GM20000 (cell line): Measurements from ENCODE around the gene DNAH11.

Source experiments
- DNase-seq: peaks from one replicate; pipeline ENCODE4 v3.0.0; 2012; ENCODE audit warnings: low spot score
- TF ChIP-seq, protein P1 (sequence below): IDR thresholded peaks from 2 replicates; pipeline ENCODE4 v1.5.1; 2012; ENCODE audit warnings: mild to moderate bottlenecking, control low read depth; ENCODE audit errors: extremely low read depth, missing control alignments

The DNAH11 gene

DNA sequence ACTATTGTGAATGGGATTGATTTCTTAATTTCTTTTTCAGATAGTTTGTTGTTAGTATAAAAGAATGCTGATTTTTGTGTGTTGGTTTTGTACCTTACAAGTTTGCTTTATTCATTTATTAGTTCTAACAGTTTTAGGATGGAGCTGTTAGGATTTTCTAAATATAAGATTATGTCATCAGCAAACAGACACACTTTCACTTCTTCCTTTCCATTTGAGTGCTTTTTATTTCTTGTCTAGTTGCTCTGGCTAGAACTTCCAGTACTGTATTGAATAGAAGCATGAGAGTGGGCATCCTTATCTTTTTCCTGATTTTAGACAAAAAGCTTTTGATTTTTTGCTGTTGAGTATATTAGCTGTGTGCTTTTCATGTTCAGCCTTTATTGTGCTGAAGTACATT is 81.5 kb downstream of the DNAH11 start:
- TF ChIP-seq, protein P1, sequence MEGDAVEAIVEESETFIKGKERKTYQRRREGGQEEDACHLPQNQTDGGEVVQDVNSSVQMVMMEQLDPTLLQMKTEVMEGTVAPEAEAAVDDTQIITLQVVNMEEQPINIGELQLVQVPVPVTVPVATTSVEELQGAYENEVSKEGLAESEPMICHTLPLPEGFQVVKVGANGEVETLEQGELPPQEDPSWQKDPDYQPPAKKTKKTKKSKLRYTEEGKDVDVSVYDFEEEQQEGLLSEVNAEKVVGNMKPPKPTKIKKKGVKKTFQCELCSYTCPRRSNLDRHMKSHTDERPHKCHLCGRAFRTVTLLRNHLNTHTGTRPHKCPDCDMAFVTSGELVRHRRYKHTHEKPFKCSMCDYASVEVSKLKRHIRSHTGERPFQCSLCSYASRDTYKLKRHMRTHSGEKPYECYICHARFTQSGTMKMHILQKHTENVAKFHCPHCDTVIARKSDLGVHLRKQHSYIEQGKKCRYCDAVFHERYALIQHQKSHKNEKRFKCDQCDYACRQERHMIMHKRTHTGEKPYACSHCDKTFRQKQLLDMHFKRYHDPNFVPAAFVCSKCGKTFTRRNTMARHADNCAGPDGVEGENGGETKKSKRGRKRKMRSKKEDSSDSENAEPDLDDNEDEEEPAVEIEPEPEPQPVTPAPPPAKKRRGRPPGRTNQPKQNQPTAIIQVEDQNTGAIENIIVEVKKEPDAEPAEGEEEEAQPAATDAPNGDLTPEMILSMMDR, result no peak
- DNase-seq, result no peak

DNA sequence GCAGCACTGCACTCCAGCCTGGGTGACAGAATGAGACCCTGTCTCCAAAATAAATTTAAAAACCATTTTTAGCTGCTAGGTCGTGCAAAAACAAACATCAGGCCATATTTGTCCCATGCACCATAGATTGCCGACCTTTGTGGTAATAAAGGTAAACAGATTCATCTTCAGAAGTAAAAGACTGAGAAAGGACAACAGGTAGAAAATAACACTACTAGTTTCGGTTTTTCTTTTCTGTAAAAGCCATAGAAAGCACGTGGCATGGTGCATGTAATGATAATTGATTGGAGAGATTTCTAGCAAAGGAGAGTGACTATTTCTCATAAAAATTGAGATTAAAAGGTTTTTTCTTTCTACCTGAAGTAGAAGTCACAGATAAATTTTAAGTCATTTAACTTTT is 93.9 kb downstream of the DNAH11 start:
- no peak for DNase-seq
- TF ChIP-seq, protein P1, result no peak

- TF ChIP-seq, protein P1, result no peak
- DNase-seq, result no peak
Observed at GRCh38 chr7:21639206-21639868, 96.5 kb downstream of the DNAH11 start.

GRCh38 chr7:21640105-21640504 is 97.3 kb downstream of the DNAH11 start:
- DNase-seq, result no peak
- TF ChIP-seq, protein P1, result no peak

GRCh38 chr7:21641546-21641945 is 98.7 kb downstream of the DNAH11 start:
- TF ChIP-seq, protein P1, result no peak
- no peak for DNase-seq

GRCh38 chr7:21642422-21642821 is 99.6 kb downstream of the DNAH11 start:
- TF ChIP-seq, protein P1, result no peak
- DNase-seq, result no peak

- no peak for DNase-seq
- TF ChIP-seq, protein P1, result no peak
Observed at GRCh38 chr7:21651697-21652096, 108.9 kb downstream of the DNAH11 start.
